Stimulated activated CD4-positive, alpha-beta T cell treated with anti-CD3 and anti-CD28 coated beads, Interleukin-2, amount 100 ng/mL, for 4 hours (primary cell): ENCODE data around the gene XKR8.

ENCODE experiments used
- DNase-seq: peaks from one replicate; pipeline ENCODE4 v3.0.0-alpha.2; 2020; ENCODE audit warnings: low read depth

Gene XKR8

GRCh38 chr1:27955076-27955475 lies 4.7 kb upstream of the XKR8 start:
- DNase-seq = no peak

DNA sequence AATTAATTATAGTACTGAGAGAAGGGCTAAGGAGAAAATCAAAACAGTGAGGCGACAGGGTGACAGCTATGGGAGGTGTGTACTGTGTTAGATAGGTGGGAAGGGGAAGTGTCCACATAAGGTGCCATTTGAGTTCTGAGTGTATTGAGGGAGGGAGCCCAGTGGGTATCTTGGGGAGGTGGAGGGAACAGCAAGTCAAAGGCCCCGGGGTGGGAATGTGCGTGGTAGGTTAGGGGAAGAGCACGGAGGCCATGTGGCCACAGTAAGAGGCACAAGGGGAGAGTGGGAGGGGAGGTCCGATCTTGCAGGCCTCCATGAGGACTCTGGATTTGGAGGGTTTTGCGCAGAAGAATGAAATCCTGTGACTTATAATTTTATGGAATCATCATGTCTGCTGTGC lies 3.0 kb upstream of the XKR8 start:
- no peak for DNase-seq

DNA sequence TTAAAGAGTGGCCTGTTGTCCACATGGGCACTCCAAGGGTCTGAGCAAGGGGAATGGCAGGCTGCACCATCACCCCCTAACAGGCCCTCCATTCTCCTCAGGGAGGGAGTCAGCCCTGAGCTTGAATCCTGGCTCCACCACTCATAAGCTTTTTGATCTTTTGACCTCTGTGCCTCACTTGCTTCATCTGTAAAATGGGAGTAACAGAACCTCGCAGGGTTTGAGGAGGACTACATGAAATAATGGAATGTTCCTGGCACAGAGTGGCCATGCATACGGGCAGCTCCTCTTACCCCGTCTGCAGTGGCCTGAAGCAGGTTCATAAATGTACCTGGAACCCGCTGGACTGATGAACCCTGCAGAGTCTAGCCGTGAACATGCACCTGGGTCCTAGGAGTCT lies 2.1 kb upstream of the XKR8 start:
- DNase-seq = no peak

- DNase-seq = no peak
These were observed 1.3 kb upstream of the XKR8 start for GRCh38 chr1:27958513-27958912.

GRCh38 chr1:27960762-27961645 lies 1.2 kb downstream of the XKR8 start:
- no peak for DNase-seq

- no peak for DNase-seq
These were observed 2.0 kb downstream of the XKR8 start for GRCh38 chr1:27961646-27962221.

GRCh38 chr1:27963393-27963792 lies 3.6 kb downstream of the XKR8 start:
- no peak for DNase-seq

DNA sequence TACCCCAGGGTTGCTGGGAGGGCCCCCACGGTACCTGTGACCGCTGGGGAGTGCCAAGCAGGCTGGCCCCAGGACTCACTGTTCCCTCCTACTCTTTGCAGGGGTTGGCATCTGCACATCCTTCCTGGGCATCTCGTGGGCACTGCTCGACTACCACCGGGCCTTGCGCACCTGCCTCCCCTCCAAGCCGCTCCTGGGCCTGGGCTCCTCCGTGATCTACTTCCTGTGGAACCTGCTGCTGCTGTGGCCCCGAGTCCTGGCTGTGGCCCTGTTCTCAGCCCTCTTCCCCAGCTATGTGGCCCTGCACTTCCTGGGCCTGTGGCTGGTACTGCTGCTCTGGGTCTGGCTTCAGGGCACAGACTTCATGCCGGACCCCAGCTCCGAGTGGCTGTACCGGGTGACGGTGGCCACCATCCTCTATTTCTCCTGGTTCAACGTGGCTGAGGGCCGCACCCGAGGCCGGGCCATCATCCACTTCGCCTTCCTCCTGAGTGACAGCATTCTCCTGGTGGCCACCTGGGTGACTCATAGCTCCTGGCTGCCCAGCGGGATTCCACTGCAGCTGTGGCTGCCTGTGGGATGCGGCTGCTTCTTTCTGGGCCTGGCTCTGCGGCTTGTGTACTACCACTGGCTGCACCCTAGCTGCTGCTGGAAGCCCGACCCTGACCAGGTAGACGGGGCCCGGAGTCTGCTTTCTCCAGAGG lies 6.8 kb downstream of the XKR8 start:
- no peak for DNase-seq

DNA sequence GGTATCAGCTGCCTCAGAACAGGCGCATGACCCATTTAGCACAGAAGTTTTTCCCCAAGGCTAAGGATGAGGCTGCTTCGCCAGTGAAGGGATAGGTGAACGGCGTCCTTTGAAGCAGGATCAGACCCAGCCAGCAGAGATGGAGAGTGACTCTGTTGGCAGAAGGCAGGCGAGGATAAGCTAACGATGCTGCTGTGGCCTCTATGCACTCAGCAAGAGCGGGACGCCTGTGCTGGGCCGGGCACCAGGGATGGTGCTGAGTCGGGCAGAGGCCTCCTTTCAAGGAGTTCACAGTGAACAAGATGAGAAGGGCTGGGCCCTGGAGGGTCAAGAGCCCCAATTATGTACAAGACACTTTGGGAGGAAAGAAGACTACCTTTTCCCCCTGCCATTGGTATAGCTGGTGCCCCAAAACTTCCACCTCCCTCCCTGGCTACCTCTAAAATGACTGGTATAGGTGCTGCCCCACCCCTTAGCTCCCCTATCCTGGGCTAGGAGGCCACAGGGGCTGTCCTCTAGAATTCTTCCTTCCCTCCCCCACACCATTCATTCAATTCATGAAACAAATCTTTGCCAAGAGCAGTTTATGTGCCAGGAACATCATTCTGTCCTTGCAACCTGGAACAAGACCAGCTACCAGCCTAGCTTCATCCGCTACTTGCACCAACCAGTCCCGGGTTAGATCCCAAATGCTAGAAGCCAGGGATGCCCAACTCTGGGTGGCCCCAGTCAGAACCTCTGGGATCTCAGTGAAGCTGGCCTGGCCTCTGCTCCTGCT lies 7.5 kb downstream of the XKR8 start:
- DNase-seq = no peak

DNA sequence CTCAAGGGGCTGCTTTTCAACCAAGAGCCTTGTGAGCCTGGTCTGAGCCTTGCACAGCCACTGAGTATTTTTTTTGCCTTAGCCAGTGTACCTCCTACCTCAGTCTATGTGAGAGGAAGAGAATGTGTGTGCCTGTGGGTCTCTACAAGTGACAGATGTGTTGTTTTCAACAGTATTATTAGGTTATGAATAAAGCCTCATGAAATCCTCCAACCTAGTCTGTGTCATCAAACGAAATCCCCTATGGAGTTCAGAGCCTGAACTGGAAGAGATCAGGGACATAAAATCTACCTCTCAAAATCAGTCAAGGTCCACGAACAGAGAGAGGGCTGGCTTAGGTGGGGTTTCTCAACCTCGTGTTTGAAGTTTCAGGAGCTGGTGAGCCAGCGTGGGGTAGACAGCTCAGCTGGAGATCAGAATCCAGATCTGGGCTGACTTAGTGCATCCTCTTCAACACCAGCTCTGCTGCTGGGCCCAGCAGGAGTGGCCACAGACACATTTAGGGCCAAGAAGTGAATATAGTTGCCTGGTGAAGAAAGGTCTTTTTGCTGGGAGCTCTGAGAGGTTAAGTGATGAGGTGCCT lies 8.2 kb downstream of the XKR8 start:
- DNase-seq = no peak

- DNase-seq = no peak
These were observed 8.9 kb downstream of the XKR8 start for GRCh38 chr1:27968692-27969091.

DNA sequence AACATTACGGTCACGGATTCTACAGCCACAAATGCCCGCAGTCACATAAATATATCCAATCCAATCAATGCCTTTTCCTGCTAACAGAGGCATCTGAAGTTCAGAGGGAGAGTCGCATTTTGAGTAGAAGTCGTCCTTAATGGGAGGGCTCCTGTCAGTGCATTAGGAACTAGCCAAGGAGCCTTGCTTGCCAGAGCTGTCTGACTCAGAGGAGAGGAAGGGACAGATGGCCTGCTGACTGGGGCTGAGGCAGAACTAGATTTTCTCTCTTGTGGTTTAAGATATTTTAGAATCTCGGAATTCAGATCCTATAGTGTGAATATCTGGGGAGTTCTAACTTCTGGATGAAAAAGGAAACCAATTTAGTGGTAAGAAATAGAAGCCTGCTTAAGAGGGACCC lies 10.6 kb downstream of the XKR8 start:
- no peak for DNase-seq

GRCh38 chr1:27971674-27972073 lies 11.9 kb downstream of the XKR8 start:
- DNase-seq = no peak

DNA sequence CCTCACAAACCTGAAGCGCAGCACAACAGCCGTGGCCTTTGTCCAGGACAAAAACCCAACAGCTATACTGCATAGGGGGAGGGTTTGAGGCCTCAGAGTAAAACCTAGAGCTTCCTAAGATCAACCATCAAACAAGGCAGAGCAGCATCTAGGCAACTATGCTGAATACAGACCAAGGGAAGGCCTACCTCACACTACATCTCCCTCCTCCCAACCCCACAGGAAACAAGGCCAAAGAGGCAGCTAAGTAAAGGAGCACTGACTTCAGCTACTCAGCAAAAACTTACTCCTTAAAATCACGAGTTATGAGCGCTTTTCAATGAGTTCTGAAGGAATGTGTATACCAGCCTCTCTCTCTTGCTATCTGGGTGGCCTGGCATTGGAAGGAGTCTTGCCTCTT lies 12.4 kb downstream of the XKR8 start:
- no peak for DNase-seq

GRCh38 chr1:27973771-27974416 lies 14.1 kb downstream of the XKR8 start:
- no peak for DNase-seq

DNA sequence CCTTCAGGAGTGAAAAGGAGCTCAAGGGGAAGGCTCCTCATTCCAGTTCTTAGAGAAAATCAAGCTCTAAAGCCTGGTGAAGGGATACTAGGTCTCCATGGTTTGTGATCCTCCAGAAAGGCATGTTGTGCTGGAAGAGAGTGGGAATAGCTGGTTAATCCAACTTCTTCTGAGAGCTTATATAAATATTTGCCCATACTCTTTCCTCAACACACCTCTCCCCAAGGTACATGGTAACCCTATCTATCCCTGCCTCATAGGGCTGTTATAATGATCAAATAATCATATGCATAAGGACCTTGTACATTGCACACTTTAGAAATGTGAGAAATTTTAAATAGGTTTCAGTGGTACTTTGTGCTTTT lies 14.6 kb downstream of the XKR8 start:
- no peak for DNase-seq

DNA sequence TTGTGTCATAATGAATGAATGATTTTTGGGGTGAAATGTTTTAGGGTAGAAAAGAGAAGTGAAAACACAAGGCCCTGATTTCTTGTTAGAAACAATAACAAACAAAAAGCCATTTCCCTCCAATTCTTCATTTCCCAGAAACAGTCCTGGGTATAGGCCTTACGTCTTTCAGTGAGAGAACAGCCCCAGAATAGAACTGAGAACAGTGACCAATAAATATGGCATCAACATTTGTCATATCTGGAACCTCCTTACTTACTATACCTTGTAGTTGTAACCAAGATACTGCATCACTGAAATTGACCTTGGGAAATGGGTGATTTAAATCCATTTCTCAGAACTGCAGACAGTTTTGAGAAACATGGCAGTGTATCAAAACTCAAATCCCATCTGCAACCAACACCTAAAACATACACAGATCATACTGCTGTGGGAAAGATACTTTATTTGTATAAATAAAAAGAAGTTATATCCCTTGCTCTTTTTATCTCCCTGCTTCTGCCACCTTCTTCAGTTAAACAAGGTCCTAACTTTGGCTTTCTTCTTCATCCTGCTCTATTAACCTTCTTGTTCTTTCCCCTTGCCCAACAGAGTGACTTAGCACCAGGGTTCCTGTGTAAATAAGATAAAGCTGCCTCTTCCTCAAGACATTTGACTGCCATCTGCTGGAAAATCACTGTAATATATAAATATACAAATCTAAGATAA lies 19.5 kb downstream of the XKR8 start:
- no peak for DNase-seq

DNA sequence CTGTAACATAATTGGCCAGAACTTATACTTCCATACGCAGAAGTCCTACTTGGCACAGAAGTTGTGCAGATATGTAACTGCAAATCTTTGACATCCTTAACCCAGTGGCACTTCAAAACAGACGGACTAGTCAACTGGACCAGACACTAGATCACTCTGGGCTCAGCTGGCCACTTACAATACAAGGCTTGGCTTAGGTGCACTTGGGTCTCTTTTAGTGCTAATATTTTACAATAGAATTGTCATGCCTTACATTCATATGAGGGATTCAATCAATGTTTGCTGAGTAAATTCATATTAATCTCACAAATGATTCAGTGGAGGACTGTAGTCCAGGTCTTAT lies 20.1 kb downstream of the XKR8 start:
- DNase-seq = no peak

DNA sequence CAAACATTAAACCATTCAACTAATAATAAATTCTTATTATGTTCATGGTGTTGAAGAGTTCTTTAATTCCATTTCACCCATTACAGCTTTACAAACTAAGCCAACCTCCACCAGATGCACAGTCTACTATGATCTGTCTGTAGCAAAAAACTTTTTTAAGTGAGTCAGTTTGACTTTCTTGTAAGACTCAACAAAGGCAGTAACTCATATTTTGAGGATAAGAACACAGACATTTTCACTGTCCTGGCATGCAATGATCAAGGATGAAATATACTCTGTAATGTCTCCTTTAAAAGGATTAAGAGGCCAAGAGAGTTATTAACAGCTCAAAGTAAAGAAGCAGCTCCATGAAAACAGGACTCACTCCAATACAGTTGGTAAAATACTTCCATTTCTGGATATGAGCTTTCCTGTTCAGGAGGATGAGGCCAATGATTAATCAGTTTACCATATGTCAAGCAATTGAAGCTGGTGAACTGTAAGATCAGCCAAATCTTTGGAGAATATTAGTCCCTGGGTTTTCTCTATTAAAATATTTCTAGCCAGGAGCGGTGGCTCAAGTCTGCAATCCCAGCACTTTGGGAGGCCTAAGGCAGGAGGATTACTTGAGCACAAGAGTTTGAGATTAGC lies 20.6 kb downstream of the XKR8 start:
- DNase-seq = no peak

GRCh38 chr1:27981145-27981544 lies 21.4 kb downstream of the XKR8 start:
- no peak for DNase-seq
